Fibroblast of peridontal ligament (primary cell): ENCODE measurements around the gene GPRC5A.

ENCODE experiments used
- DNase-seq: peaks from one replicate; pipeline ENCODE4 v3.0.0-alpha.2; 2010; ENCODE audit errors: extremely low read depth

The GPRC5A gene

DNA sequence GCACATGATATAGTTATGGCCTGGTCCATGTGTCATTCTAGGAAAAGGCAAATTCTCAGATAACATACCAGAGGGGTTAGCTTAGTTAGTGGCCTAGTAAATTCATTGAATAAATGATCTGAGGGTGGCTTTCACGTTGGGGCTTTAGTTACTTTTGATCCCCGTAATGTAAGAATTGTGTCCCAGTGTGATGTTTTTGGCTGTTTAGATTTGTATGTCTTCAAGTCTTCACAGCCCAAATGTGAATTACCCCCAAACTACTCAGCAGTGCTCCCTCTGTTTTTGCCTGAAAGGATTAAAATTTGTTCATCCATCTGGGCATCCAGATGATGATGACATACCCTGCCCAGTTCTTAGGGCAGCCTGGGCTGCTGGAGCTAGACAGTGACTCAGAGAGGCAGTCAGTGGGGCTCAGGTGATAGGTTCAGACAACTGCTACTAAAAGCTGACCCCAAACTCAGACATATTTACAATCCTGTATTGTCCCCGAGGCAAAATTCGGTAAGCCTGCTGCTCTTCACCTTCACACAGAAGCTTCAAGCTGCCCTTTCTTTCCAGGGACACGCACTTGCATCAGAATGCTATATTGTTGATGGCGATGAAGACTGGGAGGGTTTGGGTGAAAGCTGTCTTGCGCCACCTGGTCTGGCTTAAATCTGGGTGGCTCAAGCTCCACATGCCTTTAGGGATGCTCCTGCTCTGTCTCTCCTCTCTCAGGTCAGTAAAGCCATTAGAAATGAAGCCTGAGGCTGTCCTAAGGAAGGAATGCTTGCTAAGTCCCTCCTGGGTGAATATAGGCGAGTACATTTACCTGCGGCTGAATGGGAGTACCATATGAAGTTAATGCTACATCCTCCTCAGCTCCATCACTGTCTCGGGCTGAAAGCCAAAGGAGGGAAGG lies 50.3 kb downstream of the GPRC5A start:
- DNase-seq = peak; percentile 14

DNA sequence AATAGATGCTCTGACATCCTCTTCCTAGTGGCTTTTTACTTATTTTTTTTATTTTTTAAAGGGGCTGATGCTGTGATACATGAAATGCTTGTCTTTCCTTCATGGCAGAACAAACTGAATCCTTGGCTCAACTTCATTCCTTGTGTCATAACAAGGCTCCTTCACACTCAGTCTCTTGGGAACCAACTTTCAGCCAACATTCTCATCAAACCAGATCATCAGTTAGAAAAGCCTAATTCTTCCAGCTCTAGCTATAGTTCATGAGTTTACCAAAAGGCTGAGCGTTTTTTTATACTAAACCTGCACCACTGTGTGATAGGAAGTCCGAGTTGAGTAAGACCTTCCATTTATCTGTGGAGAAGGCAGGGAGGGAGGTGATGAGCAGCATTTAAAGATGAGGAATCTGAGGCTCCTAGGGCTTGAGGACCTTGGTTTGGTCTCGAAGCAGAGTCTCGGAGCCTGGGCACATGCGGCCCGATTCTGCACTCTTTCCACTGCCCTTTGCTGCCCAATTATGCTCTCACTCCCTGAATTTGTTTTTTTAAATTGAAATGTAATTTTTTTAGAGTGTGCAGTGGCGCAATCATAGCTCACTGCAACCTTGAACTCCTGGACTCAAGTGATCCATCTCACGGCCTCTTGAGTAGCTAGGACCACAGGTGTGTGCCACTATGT lies 52.4 kb downstream of the GPRC5A start:
- DNase-seq = peak; percentile 89

DNA sequence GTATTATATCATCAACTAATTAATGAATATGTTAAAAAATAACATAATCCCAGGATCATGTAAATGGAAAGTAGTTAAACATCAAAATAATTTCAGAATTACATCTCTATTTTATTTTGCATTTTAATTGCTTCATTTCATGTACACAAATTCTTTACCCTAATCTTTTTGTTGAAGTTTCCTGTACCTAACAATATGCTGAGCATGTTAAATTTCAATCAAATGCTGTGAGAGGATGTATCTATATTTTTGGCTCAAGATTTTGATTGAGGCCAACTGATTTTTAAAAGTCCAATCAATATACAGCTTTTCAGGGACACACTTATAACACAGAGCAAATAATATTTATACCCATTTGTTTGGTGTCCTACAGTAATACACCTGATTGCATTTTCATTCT lies 54.2 kb downstream of the GPRC5A start:
- DNase-seq = no peak

DNA sequence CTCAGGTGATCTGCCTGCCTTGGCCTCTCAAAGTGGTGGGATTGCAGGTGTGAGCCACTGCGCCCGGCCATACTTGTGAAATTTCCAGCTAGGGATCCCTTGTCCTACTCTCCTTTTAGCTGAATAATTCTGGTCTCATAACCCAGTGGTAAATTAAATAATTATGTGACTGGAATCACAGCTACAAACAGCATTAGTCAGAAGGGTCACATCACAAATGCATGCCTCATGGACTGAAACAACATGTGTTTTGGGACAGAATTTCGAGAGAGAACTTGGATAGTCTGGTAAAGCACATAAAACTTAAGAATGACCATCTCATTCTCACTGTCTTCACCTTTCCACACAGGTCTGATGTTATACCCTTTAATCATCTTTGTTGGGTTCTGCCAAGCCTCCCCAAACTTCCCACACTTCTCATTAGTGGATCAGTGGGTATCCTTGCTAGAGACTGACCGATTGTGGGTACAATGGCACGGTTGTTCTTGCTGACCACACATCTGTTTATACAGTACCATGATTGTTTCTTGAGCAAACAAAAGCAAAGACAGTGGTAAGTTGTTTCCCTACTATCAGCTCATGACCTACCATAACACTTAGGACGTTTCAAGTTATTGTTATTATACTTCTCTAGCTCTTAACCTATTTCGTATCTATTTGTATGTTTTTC lies 55.5 kb downstream of the GPRC5A start:
- peak; percentile 17 for DNase-seq

DNA sequence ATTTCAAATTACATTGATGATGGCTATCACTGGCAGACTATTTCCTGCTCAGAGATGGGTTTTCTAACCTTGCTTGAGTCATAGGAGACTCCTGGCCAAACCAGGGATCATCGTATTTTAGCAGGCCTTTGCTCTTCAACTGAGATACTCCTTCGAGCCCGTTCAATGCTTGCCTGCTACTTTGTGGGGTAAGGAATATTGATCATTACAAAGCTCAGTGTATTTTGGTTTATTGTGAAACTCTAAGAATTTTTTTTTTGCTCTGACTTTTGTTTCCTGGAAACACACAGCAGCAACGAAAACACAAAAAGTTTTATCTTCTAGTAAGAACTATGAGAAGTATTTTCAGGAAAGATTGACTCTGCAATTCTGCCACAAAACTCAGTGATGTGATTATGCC lies 56.5 kb downstream of the GPRC5A start:
- peak; percentile 15 for DNase-seq

DNA sequence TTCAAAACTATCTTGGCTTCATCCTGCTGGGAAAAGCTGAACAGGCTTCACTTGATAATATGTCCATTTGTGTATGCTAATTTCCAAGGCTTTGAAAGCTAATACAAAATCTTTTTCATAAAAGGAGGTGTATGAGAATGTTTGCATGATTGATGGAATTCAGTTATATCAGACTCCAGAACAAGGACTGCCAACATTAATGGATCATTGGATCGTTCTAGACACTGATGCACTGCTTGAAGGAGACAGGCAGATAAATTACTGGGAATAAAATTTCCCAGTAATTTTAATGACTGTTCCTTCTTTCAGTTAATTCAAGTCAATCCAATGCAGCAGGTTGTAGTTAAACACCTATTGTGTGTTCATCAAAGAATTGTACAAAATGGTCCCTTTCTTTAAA lies 60.1 kb downstream of the GPRC5A start:
- no peak for DNase-seq

DNA sequence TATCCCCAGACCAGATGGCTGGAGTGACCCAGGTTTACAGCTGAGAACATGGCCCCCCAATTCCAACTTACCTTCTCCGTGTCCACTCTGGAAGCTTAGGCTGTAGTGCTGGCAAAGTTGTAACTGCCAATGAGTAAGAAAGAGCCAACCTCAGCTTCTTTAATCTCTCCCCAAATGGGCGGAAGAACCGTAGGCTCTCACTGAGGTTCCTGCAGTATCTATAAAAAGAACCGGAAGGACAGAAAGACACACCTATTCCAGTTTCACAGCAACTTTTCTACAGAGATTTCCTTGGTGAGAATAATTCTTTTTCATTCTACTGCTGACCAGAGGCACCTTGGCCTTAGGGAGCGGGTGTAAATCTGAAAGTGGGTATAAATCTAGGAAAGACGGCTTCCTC lies 60.7 kb downstream of the GPRC5A start, which contains the start of gene GPRC5D:
Gene GPRC5D (minus strand): TSS at position 135 of the 400 bp plus-strand sequence. CDS start 1,786 bp downstream, outside the sequence.
- DNase-seq = no peak

DNA sequence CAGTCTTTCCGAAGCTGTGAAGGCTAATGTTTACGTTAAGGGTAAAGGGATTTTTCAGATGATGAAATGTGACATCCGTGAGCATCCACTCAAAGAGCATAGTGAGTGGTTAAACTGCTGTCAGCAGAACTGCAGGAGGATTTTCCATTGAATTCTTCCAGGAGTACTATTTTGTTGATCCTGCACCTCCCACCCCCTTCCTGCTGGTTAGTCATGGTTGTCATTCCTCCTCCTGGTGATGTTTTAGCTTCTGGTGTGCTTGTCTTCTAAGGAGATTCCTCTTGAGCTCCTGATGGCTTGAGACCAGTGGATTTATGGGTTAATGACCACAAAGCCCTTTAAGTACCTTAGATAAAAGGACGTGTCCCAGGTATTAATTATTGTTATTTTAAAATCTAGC lies 63.0 kb downstream of the GPRC5A start:
- DNase-seq = no peak

DNA sequence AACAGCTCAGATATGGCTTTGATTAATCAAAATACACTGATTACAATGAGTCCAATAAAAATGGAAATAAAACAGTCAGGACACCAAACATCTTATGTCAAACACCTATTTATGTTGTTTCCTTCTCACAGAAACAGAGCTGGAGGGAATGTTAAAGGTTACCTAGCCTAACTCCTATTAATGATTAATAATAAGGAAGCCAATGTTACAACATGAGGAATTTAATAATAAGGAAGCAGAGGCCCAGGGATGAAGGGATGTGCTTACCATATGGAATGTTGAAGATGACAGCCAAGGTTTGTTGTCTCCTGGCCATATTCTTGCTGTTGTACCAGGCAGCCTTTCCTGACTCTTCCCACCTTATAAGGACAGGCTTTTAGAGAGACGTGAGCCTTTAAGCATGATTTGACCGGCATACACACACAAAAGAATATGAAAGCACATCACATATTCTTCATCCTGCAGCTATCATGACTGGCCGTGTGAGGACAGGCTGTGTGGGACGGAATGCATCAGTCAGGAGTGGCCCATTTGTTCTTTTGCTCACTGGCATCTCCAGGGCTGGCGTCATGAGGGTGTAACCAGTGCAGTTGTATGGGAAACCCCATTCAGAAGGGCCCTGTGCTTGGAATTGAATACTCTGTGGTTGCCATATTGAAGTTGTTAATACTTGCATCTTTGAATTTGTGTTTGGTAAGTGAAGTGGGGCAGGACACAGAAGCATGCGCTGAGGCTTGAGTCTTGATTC lies 63.7 kb downstream of the GPRC5A start:
- no peak for DNase-seq

DNA sequence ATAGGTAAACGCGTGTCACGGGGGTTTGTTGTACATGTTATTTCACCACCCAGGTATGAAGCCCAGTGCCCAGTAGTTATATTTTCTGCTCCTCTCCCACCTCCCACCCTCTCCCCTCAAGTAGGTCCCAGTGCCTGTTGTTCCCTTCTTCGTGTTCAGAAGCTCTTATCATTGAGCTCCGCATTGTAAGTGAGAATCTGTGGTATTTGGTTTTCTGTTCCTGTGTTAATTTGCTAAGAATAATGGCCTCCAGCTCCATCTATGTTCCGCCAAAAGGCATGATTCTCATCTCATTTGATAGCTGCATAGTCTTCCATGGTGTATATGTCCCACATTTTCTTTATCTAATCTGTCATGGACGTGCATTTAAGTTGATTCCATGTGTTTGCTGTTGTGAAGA lies 67.5 kb downstream of the GPRC5A start:
- no peak for DNase-seq

DNA sequence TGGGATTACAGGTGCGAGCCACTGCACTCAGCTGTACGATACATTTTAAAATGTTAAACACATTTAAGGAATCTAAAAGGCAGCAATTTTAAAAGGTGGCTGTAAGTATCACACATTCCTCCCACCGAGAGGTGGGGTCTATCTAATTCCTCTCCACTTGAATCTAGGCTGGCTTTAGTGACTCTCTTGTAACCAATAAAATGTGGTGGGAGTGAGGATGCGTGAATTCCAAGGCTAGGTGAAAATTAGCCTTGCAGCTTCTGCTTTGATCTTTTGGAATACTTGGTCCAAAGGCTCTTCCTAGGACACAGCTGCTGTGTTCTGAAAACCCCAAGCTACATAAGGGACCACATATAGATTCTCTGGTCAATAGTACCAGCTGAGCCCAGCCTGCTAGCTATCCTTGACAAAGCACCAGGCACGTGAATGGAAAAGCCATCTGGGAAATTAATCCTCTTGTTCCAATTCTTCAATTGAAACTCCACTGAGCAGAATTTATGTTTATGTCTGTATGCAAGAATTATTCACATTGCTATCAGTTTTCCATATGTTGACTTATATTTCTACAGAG lies 69.4 kb downstream of the GPRC5A start:
- no peak for DNase-seq

DNA sequence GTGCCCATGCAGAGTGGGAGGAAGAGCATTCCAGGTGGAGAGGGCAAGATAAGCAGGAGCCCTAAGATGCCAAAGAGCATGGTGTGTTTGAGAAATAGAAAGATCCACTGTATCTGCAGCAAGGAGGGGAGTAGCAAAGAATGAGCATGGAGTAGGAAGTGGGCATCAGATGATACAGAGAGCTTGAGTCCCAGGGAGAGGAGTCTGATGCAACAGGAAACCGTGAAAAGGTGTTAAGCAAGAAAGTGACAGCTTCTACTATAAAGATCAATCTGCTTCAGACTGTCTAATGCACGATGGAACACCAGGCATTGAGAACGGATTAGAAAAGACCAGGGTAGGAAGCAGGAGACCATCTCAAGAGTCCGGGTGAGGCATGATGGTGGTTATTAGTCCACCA lies 72.9 kb downstream of the GPRC5A start:
- DNase-seq = no peak

DNA sequence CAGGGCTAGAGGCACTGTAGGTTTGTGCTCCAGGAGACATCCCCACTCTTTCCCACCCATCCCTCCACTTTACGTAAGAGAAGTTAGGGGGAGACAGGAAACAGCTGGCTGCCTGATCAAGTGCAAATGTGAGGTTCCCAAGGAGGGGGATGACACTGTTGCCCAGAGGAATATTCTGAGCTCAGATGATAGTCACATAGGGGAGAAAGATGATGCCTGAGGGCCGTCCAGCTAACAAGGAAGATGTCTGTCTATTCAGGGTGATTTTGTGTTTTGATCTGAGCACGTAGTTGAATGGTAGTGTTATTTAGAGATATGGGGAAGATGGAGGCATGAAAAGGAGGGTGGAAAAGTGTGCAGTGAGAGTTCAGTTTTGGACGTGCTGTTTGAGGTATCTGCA lies 74.5 kb downstream of the GPRC5A start:
- no peak for DNase-seq
